A673 (cell line): ENCODE measurements around the gene RAB27A. TPM values are rescaled to one million over a fixed set of nuclear protein-coding genes. Genes with fewer than 3 reads are reported as not detected.

Experiments used
- BruUV-seq: library from RNA; stranded (reverse); fragments of 400-500 nt; replicated peaks from 2 replicates; lab custom pipeline; 2021; lab: Mats Ljungman, UMichigan
- CTCF ChIA-PET: fragments of 300-600 bp; sonication (Branson Sonifier 250); formaldehyde crosslinking; loops from one replicate; lab custom pipeline; 2022; ENCODE audit warnings: antibody characterized with exemption; lab: Charles Lee
- POLR2A ChIA-PET: fragments of 300-600 bp; sonication (Branson Sonifier 250); formaldehyde crosslinking; loops from one replicate; lab custom pipeline; 2022; ENCODE audit warnings: antibody characterized with exemption; ENCODE audit not compliant: low non-redundant PET; lab: Charles Lee
- DNase-seq: peaks from one replicate; pipeline ENCODE4 v3.0.0-alpha.2; 2015; ENCODE audit warnings: low spot score
- H3K27ac ChIP-seq: fragments of 200-600 bp; sonication (generic); 2 replicates; pipeline ENCODE4 v1.5.1; 2016; ENCODE audit warnings: mixed run types, low read depth, mild to moderate bottlenecking, mixed read lengths, antibody characterized with exemption, low read length; ENCODE audit not compliant: poor library complexity, severe bottlenecking
- H3K27me3 ChIP-seq: fragments of 200-600 bp; sonication (generic); replicated peaks from 2 replicates; pipeline ENCODE4 v1.6.1; 2017; ENCODE audit warnings: mixed run types, low read depth, mild to moderate bottlenecking, mixed read lengths, antibody characterized with exemption, low read length; ENCODE audit not compliant: insufficient read depth, poor library complexity
- H3K36me3 ChIP-seq: fragments of 200-600 bp; sonication (generic); 2 replicates; pipeline ENCODE4 v1.6.1; 2016; ENCODE audit warnings: mixed run types, mild to moderate bottlenecking, mixed read lengths, antibody characterized with exemption, low read length; ENCODE audit not compliant: insufficient read depth, poor library complexity, severe bottlenecking
- H3K4me1 ChIP-seq: fragments of 200-600 bp; sonication (generic); 2 replicates; pipeline ENCODE4 v1.6.1; 2017; ENCODE audit warnings: mixed run types, mild to moderate bottlenecking, mixed read lengths, antibody characterized with exemption, low read length; ENCODE audit not compliant: insufficient read depth, poor library complexity, severe bottlenecking
- H3K4me3 ChIP-seq: fragments of 200-600 bp; sonication (generic); 2 replicates; pipeline ENCODE4 v1.5.1; 2016; ENCODE audit warnings: low read depth, mixed run types, mild to moderate bottlenecking, mixed read lengths, low read length; ENCODE audit not compliant: poor library complexity, severe bottlenecking
- H3K9me3 ChIP-seq: fragments of 200-600 bp; sonication (generic); 2 replicates; pipeline ENCODE4 v1.6.1; 2016; ENCODE audit warnings: mixed run types, low read depth, mild to moderate bottlenecking, mixed read lengths, antibody characterized with exemption, low read length; ENCODE audit not compliant: poor library complexity, severe bottlenecking
- EZH2 ChIP-seq: fragments of 200-600 bp; sonication (generic); IDR thresholded peaks from 2 replicates; pipeline ENCODE4 v1.6.1; 2017; ENCODE audit warnings: borderline replicate concordance, low read depth, mild to moderate bottlenecking, mixed read lengths, antibody characterized with exemption, low read length; ENCODE audit not compliant: poor library complexity, severe bottlenecking
- intact Hi-C: fragments of 100-400 bp; cut with micrococcal nuclease; formaldehyde crosslinking; loops from one replicate; pipeline ENCODE4 v1.10.0; 2022; ENCODE audit not compliant: unreplicated experiment
- total RNA-seq: library from RNA; stranded (reverse); gene quantifications from 2 replicates; pipeline ENCODE4 v1.2.3, GENCODE V29; 2021
- TF ChIP-seq, protein P1 (sequence below): fragments of 300-800, 200-600 bp; sonication (generic); conservative IDR thresholded peaks from 2 replicates; pipeline ENCODE4 v1.5.1; 2017; ENCODE audit warnings: low read depth, mild to moderate bottlenecking, antibody characterized with exemption, low read length, moderate library complexity, mixed read lengths

RAB27A gene
- total RNA-seq, 1 experiment from 2014 or later: 1.8 TPM

DNA sequence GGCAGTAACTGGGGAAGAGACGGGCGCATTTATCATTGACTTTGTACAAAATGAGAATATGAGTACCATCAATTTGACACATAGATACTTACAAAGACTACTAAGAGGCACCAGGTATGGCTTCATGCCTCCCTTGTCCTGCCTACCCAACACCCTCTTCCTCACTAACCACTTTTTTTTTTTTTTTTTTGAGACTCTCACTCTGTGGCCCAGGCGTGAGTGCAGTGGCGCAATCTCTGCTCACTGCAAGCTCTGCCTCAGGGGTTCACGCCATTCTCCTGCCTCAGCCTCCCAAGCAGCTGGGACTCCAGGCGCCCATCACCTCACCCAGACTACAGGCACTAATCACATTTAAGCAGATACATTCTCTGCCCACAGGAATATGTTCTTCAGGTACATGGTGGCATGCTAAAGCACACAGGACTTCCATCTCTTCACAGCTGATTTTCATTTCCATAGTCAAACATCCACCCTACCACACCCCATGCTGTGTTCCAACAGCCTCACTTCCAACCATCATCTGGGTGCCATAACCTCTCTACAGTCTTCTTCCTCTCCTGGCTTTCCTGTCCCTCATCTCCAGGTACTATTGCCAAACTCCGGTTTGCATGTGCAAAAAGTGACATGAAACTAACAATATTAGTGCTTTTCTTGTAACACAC is 41.7 kb downstream of the RAB27A start:
- Histone ChIP-seq H3K4me1 (no peaks in the 10 kb centered on the region), H3K36me3 (no peaks in the 10 kb centered on the region), H3K27me3 (no peaks in the 10 kb centered on the region), H3K27ac (no peak overlapping the region), H3K4me3 (no peak overlapping the region), H3K9me3 (no peaks in the 10 kb centered on the region)
- DNase-seq: no peak
- no TSS peak for BruUV-seq
- intact Hi-C loops: no loop called here
- ChIA-PET CTCF (no interaction called here), POLR2A (no interaction called here)
- TF ChIP-seq, protein P1, sequence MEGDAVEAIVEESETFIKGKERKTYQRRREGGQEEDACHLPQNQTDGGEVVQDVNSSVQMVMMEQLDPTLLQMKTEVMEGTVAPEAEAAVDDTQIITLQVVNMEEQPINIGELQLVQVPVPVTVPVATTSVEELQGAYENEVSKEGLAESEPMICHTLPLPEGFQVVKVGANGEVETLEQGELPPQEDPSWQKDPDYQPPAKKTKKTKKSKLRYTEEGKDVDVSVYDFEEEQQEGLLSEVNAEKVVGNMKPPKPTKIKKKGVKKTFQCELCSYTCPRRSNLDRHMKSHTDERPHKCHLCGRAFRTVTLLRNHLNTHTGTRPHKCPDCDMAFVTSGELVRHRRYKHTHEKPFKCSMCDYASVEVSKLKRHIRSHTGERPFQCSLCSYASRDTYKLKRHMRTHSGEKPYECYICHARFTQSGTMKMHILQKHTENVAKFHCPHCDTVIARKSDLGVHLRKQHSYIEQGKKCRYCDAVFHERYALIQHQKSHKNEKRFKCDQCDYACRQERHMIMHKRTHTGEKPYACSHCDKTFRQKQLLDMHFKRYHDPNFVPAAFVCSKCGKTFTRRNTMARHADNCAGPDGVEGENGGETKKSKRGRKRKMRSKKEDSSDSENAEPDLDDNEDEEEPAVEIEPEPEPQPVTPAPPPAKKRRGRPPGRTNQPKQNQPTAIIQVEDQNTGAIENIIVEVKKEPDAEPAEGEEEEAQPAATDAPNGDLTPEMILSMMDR: no peak
- TF ChIP-seq EZH2: no peak

DNA sequence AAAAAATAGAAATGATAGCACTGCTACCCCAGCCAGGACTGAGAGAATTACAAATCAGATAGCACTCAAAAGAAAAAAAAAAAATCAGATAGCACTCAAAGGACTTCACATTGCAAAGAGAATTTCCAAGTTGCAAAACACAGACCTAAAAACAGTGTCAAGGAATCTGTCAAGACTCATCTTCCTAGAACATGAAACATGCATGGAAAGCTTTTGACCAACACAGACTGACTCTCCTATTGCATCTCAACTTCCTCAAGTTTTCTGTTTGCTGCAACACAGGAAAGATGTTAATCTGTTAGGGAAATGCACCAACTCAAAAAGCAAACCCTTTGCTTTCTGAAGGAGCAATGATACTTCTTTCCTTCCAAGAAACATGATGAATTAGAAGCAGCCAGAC is 42.3 kb downstream of the RAB27A start:
- no peak overlapping the region for H3K4me3 ChIP-seq
- ChIA-PET POLR2A (no interaction called here), CTCF (no interaction called here)
- H3K4me1 ChIP-seq: no peaks in the 10 kb centered on the region
- no peak for DNase-seq
- intact Hi-C loops: no loop called here
- H3K27me3 ChIP-seq: peaks cover 4% of the 10 kb centered on the region
- no peaks in the 10 kb centered on the region for H3K36me3 ChIP-seq
- BruUV-seq: no TSS peak
- TF ChIP-seq EZH2: no peak
- TF ChIP-seq, protein P1: no peak
- no peaks in the 10 kb centered on the region for H3K9me3 ChIP-seq
- no peak overlapping the region for H3K27ac ChIP-seq

DNA sequence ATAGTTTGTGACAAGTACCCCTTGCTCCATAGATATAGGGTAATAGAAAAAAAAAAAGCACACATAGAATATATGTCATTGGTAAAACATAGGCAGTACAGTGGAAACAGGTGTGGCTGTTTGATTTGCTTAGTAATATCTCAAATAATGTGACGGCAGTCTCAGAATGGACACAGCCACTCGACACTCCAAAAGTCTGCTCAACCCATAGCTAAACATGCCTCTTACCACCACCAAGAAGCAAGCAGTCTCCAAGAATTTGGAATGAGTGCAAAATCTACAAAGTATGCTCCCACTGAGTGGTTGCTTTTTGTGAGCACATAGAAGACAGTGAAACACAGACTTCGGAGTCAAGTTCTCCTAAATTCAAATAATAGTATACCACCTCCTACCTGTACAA is 43.0 kb downstream of the RAB27A start:
- H3K27me3 ChIP-seq: peaks cover 4% of the 10 kb centered on the region
- H3K27ac ChIP-seq: no peak overlapping the region
- intact Hi-C loops: no loop called here
- POLR2A ChIA-PET: no interaction called here
- H3K9me3 ChIP-seq: no peaks in the 10 kb centered on the region
- no peaks in the 10 kb centered on the region for H3K4me1 ChIP-seq
- no peak overlapping the region for H3K4me3 ChIP-seq
- BruUV-seq: no TSS peak
- TF ChIP-seq EZH2: no peak
- no peaks in the 10 kb centered on the region for H3K36me3 ChIP-seq
- CTCF ChIA-PET: no interaction called here
- DNase-seq: no peak

DNA sequence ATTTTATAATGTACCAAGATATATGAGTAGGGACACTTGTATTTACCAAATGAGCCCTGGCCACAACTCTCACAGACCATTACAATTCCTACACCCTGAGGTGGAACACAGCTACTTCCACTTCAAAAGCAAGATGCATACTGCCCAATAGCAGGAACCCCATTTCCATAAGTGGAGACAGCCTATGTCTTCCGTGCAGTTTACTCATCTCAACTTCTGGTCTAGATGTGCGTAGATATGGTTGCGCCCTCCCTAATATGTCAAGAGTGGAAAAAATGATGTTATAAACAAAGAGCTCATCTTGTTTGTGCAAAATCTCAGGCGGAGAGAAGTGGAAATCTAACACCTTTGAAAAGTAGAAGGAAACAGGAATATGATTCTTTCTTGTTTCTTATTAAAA is 44.6 kb downstream of the RAB27A start:
- no peaks in the 10 kb centered on the region for H3K9me3 ChIP-seq
- no peak for DNase-seq
- intact Hi-C loops: no loop called here
- H3K36me3 ChIP-seq: no peaks in the 10 kb centered on the region
- TF ChIP-seq EZH2: no peak
- TF ChIP-seq, protein P1: no peak
- peaks cover 4% of the 10 kb centered on the region for H3K27me3 ChIP-seq
- ChIA-PET CTCF (no interaction called here), POLR2A (no interaction called here)
- H3K4me3 ChIP-seq: no peak overlapping the region
- H3K27ac ChIP-seq: no peak overlapping the region
- BruUV-seq: no TSS peak
- no peaks in the 10 kb centered on the region for H3K4me1 ChIP-seq
